Natural killer cell (primary cell): ENCODE measurements around the gene VOPP1. TPM values are rescaled to one million over a fixed set of nuclear protein-coding genes. Genes with fewer than 3 reads are reported as not detected.

Source experiments
- ATAC-seq, 3 donors: fragments of 150-1000 bp in 2 of 3; fragments of 200-7000 bp in 1 of 3; cut with Tn5 transposase; 1 replicate in 1 of 3; 2 replicates in 2 of 3; pipeline ENCODE4 v1.10.0; 2021; ENCODE audit warnings: mild to moderate bottlenecking in 2 of 3, moderate library complexity in 2 of 3
- DNase-seq, 2 donors: peaks; one replicate each; pipeline versions ENCODE4 v3.0.0 to v3.0.0-alpha.2; 2013 to 2021; ENCODE audit warnings: mixed read lengths in 1 of 2
- H3K27ac ChIP-seq: one replicate; pipeline ENCODE4 v1.5.1; 2013; ENCODE audit warnings: mild to moderate bottlenecking, low read length
- H3K27me3 ChIP-seq: one replicate; pipeline ENCODE4 v1.6.1; 2013; ENCODE audit warnings: low read length; ENCODE audit not compliant: control insufficient read depth, insufficient read depth
- H3K36me3 ChIP-seq: one replicate; pipeline ENCODE4 v1.6.1; 2013; ENCODE audit warnings: low read length; ENCODE audit not compliant: control insufficient read depth, insufficient read depth
- H3K4me1 ChIP-seq: one replicate; pipeline ENCODE4 v1.6.1; 2013; ENCODE audit warnings: low read length; ENCODE audit not compliant: control insufficient read depth, insufficient read depth
- H3K4me3 ChIP-seq: one replicate; pipeline ENCODE4 v1.5.1; 2013; ENCODE audit warnings: low read length
- H3K9me3 ChIP-seq: one replicate; pipeline ENCODE4 v1.6.1; 2013; ENCODE audit warnings: low read length; ENCODE audit not compliant: control insufficient read depth, insufficient read depth
- H3K27ac Mint-ChIP-seq, 2 donors: one replicate each; pipeline ENCODE4 v1.8.0; 2022; ENCODE audit warnings: mild to moderate bottlenecking in 2 of 2, mixed read lengths in 2 of 2, moderate library complexity in 1 of 2
- H3K27me3 Mint-ChIP-seq, 2 donors: one replicate each; pipeline ENCODE4 v1.8.0; 2022; ENCODE audit warnings: low read depth in 2 of 2, mixed read lengths in 2 of 2
- H3K36me3 Mint-ChIP-seq: one replicate; pipeline ENCODE4 v1.8.0; 2022; ENCODE audit warnings: mixed read lengths
- H3K4me1 Mint-ChIP-seq, 2 donors: one replicate each; pipeline ENCODE4 v1.8.0; 2022; ENCODE audit warnings: mixed read lengths in 2 of 2
- H3K4me3 Mint-ChIP-seq: one replicate; pipeline ENCODE4 v1.8.0; 2022; ENCODE audit warnings: mild to moderate bottlenecking, moderate library complexity, mixed read lengths
- H3K9me3 Mint-ChIP-seq, 2 donors: one replicate each; pipeline ENCODE4 v1.8.0; 2022; ENCODE audit warnings: mixed read lengths in 2 of 2
- CTCF ChIP-seq: fragments of 200-600 bp; IDR thresholded peaks from one replicate; pipeline ENCODE4 v1.8.0; 2022; ENCODE audit warnings: antibody characterized with exemption
- WGBS: methylation state at CpG from one replicate; pipeline ENCODE4 v1.1.7; 2013; ENCODE audit warnings: missing lambda C conversion rate; ENCODE audit not compliant: insufficient coverage; 5-methylcytosine and 5-hydroxymethylcytosine counted together
- intact Hi-C: fragments of 100-400 bp; cut with micrococcal nuclease; formaldehyde crosslinking; loops from one replicate; pipeline ENCODE4 v1.14.2; 2022
- total RNA-seq, 4 donors: library from RNA; stranded (reverse); fragments of 120-200 nt in 1 of 4; gene quantifications; one replicate each; pipeline versions ENCODE4 v1.2.3 to v1.2.4, GENCODE V29; 2013 to 2022

The VOPP1 gene
- total RNA-seq, 3 donors from 2014 or later (not counting 1 experiment from before 2014, with no cell fraction given), result 79.3 to 115 (median 110) TPM

GRCh38 chr7:55439627-55440026, 132.7 kb downstream of the VOPP1 start:
- DNase-seq (no peak), ATAC-seq (no peak)
- no peak overlapping the region for H3K27ac Mint-ChIP-seq
- WGBS, result 76% methylated on average over 10 of the region's 10 CpGs
- intact Hi-C loops, result no loop called here
- no peak overlapping the region for H3K27ac ChIP-seq
- no peaks in the 10 kb centered on the region for H3K4me1 ChIP-seq
- H3K36me3 ChIP-seq, result no peaks in the 10 kb centered on the region
- no peaks in the 10 kb centered on the region for H3K9me3 ChIP-seq
- H3K27me3 ChIP-seq, result no peaks in the 10 kb centered on the region
- peaks cover 7 to 9% of the 10 kb centered on the region in 2 donors for H3K4me1 Mint-ChIP-seq
- no peak overlapping the region for H3K4me3 Mint-ChIP-seq
- H3K27me3 Mint-ChIP-seq, result no peaks in the 10 kb centered on the region
- TF ChIP-seq CTCF, result no peak
- H3K9me3 Mint-ChIP-seq, result no peaks in the 10 kb centered on the region
- H3K36me3 Mint-ChIP-seq, result no peaks in the 10 kb centered on the region
- H3K4me3 ChIP-seq, result no peak overlapping the region

GRCh38 chr7:55438757-55439525, 133.4 kb downstream of the VOPP1 start:
- TF ChIP-seq CTCF, result no peak
- ATAC-seq, result no peak
- Histone ChIP-seq H3K36me3 (no peaks in the 10 kb centered on the region), H3K9me3 (no peaks in the 10 kb centered on the region), H3K4me3 (no peak overlapping the region), H3K4me1 (no peaks in the 10 kb centered on the region), H3K27me3 (no peaks in the 10 kb centered on the region), H3K27ac (no peak overlapping the region)
- intact Hi-C loops, result no loop called here
- H3K36me3 Mint-ChIP-seq, result no peaks in the 10 kb centered on the region
- DNase-seq, result no peak
- peaks cover 7 to 9% of the 10 kb centered on the region in 2 donors for H3K4me1 Mint-ChIP-seq
- H3K27ac Mint-ChIP-seq, result no peak overlapping the region
- H3K9me3 Mint-ChIP-seq, result no peaks in the 10 kb centered on the region
- H3K4me3 Mint-ChIP-seq, result no peak overlapping the region
- WGBS, result 72% methylated on average over 19 of the region's 19 CpGs
- no peaks in the 10 kb centered on the region for H3K27me3 Mint-ChIP-seq

GRCh38 chr7:55438085-55438756, 134.1 kb downstream of the VOPP1 start:
- intact Hi-C loops, result no loop called here
- no peak overlapping the region for H3K27ac ChIP-seq
- Mint-ChIP-seq H3K27ac (no peak overlapping the region), H3K4me3 (no peak overlapping the region), H3K27me3 (no peaks in the 10 kb centered on the region), H3K36me3 (no peaks in the 10 kb centered on the region), H3K9me3 (no peaks in the 10 kb centered on the region), H3K4me1 (peaks cover 11% of the 10 kb centered on the region in 2 donors)
- H3K4me3 ChIP-seq, result no peak overlapping the region
- no peaks in the 10 kb centered on the region for H3K27me3 ChIP-seq
- ATAC-seq (no peak), DNase-seq (no peak)
- no peaks in the 10 kb centered on the region for H3K36me3 ChIP-seq
- 96% methylated on average over 13 of the region's 13 CpGs for WGBS
- no peaks in the 10 kb centered on the region for H3K9me3 ChIP-seq
- H3K4me1 ChIP-seq, result peaks cover under 1% of the 10 kb centered on the region
- TF ChIP-seq CTCF, result no peak
